ENCODE data around the gene CARNS1.

DNA sequence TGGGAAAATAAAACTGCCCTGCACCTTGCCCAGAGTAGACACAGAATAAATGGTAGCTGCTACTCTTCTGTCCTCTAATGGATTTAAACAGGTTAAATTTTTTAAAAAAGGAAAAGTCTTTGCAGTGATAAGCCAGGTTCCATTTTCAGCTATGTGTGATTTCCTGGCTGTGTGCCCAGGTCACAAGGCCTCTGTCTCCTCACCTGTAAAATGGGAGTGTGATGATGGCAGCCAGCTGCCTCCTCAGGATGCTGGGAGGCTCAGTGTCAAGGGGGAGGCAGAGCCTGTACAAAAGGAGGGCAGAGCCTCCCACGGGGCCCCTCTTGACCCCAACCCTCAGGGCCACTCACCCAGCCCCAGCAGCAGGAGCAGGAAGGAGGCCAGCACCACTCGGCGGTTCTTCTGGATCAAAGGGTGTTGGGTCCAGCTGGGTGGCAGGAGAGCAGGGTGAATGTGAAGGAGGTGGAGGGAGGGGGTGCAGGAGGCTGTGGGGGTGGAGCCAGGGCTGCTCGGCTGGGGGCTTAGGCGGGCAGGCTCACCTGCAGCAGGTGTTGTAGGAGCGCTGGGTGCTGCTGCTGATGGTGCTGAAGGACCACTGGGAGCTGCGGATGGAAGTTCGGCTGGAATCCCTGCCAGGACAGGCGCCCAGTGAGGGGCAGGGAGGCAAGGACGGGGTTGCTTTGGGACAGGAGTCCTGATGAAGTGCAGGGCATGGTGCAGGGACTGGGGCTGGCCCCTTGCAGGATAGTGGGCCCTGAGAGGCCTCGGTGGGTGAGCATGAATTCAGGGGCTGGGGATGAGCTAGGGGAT, 51.7 kb downstream of the CARNS1 start:
- TF ChIP-seq, protein P1, sequence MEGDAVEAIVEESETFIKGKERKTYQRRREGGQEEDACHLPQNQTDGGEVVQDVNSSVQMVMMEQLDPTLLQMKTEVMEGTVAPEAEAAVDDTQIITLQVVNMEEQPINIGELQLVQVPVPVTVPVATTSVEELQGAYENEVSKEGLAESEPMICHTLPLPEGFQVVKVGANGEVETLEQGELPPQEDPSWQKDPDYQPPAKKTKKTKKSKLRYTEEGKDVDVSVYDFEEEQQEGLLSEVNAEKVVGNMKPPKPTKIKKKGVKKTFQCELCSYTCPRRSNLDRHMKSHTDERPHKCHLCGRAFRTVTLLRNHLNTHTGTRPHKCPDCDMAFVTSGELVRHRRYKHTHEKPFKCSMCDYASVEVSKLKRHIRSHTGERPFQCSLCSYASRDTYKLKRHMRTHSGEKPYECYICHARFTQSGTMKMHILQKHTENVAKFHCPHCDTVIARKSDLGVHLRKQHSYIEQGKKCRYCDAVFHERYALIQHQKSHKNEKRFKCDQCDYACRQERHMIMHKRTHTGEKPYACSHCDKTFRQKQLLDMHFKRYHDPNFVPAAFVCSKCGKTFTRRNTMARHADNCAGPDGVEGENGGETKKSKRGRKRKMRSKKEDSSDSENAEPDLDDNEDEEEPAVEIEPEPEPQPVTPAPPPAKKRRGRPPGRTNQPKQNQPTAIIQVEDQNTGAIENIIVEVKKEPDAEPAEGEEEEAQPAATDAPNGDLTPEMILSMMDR (conservative IDR thresholded peaks at IDR 0.05): no peak
- no peak for TF ChIP-seq ZFX (IDR thresholded peaks at IDR 0.05)
